OCI-LY7 (cell line): ENCODE data around the gene EIF5A. TPM values are rescaled to one million over a fixed set of nuclear protein-coding genes. Genes with fewer than 3 reads are reported as not detected.
"Not testable (repeated sequence)": the region's sequence is repeated elsewhere in the genome, so short reads cannot be mapped to it uniquely, and the experiment has no call there.

Experiments used
- BruUV-seq: library from RNA; stranded (reverse); fragments of 400-500 nt; replicated peaks from 2 replicates; lab custom pipeline; 2021; lab: Mats Ljungman, UMichigan
- CTCF ChIA-PET: fragments of 300-600 bp; sonication (Branson Sonifier 250); formaldehyde crosslinking; loops from one replicate; lab custom pipeline; 2022; ENCODE audit warnings: antibody characterized with exemption; ENCODE audit not compliant: unreplicated experiment; lab: Charles Lee
- POLR2A ChIA-PET: fragments of 300-600 bp; sonication (Branson Sonifier 250); formaldehyde crosslinking; loops from one replicate; lab custom pipeline; 2022; ENCODE audit warnings: antibody characterized with exemption; lab: Charles Lee
- DNase-seq: peaks from one replicate; pipeline ENCODE4 v3.0.0-alpha.2; 2015; ENCODE audit warnings: low spot score
- H2AFZ ChIP-seq: fragments of 200-600 bp; sonication (generic), shearing (Covaris generic); 2 replicates; pipeline ENCODE4 v1.6.1; 2014; ENCODE audit warnings: mild to moderate bottlenecking, antibody characterized with exemption, low read length, moderate library complexity
- H3K27ac ChIP-seq: fragments of 200-600 bp; sonication (generic); 2 replicates; pipeline ENCODE4 v1.5.1; 2014; ENCODE audit warnings: mixed run types, low read depth, mild to moderate bottlenecking, moderate library complexity, low read length, inconsistent platforms; ENCODE audit not compliant: poor library complexity, severe bottlenecking
- H3K36me3 ChIP-seq: fragments of 200-600 bp; sonication (generic); 2 replicates; pipeline ENCODE4 v1.6.1; 2014; ENCODE audit warnings: mild to moderate bottlenecking, antibody characterized with exemption, low read length, moderate library complexity, mixed read lengths; ENCODE audit not compliant: insufficient read depth
- H3K4me1 ChIP-seq: fragments of 200-600 bp; sonication (generic); 2 replicates; pipeline ENCODE4 v1.5.1; 2014; ENCODE audit warnings: mild to moderate bottlenecking, low read length; ENCODE audit not compliant: insufficient read depth, poor library complexity, severe bottlenecking
- H3K4me2 ChIP-seq: fragments of 200-600 bp; sonication (generic); 2 replicates; pipeline ENCODE4 v1.6.1; 2014; ENCODE audit warnings: mild to moderate bottlenecking, low read length
- H3K4me3 ChIP-seq: fragments of 200-600 bp; sonication (generic); 2 replicates; pipeline ENCODE4 v1.5.1; 2014; ENCODE audit warnings: mild to moderate bottlenecking, low read depth, low read length; ENCODE audit not compliant: poor library complexity, severe bottlenecking
- H3K79me2 ChIP-seq: fragments of 200-600 bp; sonication (generic); 2 replicates; pipeline ENCODE4 v1.6.1; 2016; ENCODE audit warnings: low read depth, mild to moderate bottlenecking, low read length, moderate library complexity, mixed read lengths; ENCODE audit not compliant: insufficient read depth
- H3K9me2 ChIP-seq: fragments of 200-600 bp; sonication (generic); 2 replicates; pipeline ENCODE4 v1.6.1; 2016; ENCODE audit warnings: mild to moderate bottlenecking, low read length, mixed read lengths; ENCODE audit not compliant: insufficient read depth
- H3K9me3 ChIP-seq: fragments of 200-600 bp; sonication (generic); 2 replicates; pipeline ENCODE4 v1.6.1; 2014; ENCODE audit warnings: mild to moderate bottlenecking, mixed run types, low read length, mixed read lengths
- H4K20me1 ChIP-seq: fragments of 200-600 bp; sonication (generic); 2 replicates; pipeline ENCODE4 v1.6.1; 2014; ENCODE audit warnings: mild to moderate bottlenecking, antibody characterized with exemption, low read length, moderate library complexity, mixed read lengths; ENCODE audit not compliant: insufficient read depth
- CTCF ChIP-seq: fragments of 200-600 bp; sonication (generic); conservative IDR thresholded peaks from 2 replicates; pipeline ENCODE4 v1.5.1; 2014; ENCODE audit warnings: mild to moderate bottlenecking, antibody characterized with exemption, low read length, moderate library complexity, mixed read lengths
- EZH2phosphoT487 ChIP-seq: fragments of 200-600 bp; sonication (generic); IDR thresholded peaks from 2 replicates; pipeline ENCODE4 v1.6.1; 2018; ENCODE audit warnings: low read depth, borderline replicate concordance, mild to moderate bottlenecking, mixed run types, antibody characterized with exemption, low read length, moderate library complexity, mixed read lengths
- intact Hi-C: fragments of 100-400 bp; cut with micrococcal nuclease; formaldehyde crosslinking; loops from one replicate; pipeline ENCODE4 v1.10.0; 2022; ENCODE audit not compliant: unreplicated experiment
- total RNA-seq, 2 experiments: library from RNA; depleted of rRNA in 1 of 2; stranded (reverse); fragments of >200 nt in 1 of 2; shearing (Covaris generic) in 1 of 2; gene quantifications; 2 replicates each; pipeline ENCODE4 v1.2.3, GENCODE V29; 2014 to 2022

Gene EIF5A
- total RNA-seq, 2 experiments from 2014 or later = 491 to 803 TPM

GRCh38 chr17:7336240-7337175 lies 29.1 kb downstream of the EIF5A start, which contains the start of gene ACAP1:
Gene ACAP1, plus strand, starts transcription at chr17:7336529. Its CDS starts 206 bp downstream, at chr17:7336735.
- TF ChIP-seq EZH2phosphoT487 (no peak), CTCF (no peak; the same call in 1 of the 2 replicates)
- intact Hi-C loops = loop anchor here (2.0 kb wide), 1 partner anchor 56 kb away; the partner anchor contains the start of gene SLC2A4
- ChIA-PET CTCF (interaction anchor here (0.5 to 1.1 kb wide), 4 partner anchors 12 to 27 kb away, joined by 3 to 5 read pairs (median 4); no protein-coding TSS in a partner anchor), POLR2A (interaction anchor here (0.5 to 1.9 kb wide), 14 partner anchors 8 to 140 kb away, joined by 3 to 8 read pairs (median 4); partner anchors contain the start of genes GPS2, SLC2A4, TMEM102 and TMEM256)
- H4K20me1 ChIP-seq = no peaks in the 10 kb centered on the region
- H3K4me2 ChIP-seq = peak within 1 kb of the TSS; percentile 99
- no peaks in the 10 kb centered on the region for H3K9me2 ChIP-seq
- peak within 1 kb of the TSS; percentile 79 for H3K27ac ChIP-seq
- peaks cover 24% of the 10 kb centered on the region for H3K79me2 ChIP-seq
- H3K4me1 ChIP-seq = peaks cover 52% of the 10 kb centered on the region
- peak within 1 kb of the TSS; percentile 78 for H3K4me3 ChIP-seq
- peaks cover 32% of the 10 kb centered on the region for H3K36me3 ChIP-seq
- no peaks in the 10 kb centered on the region for H3K9me3 ChIP-seq
- H2AFZ ChIP-seq = peak within 1 kb of the TSS; percentile 27; the same call in 1 of the 2 replicates
- peak; percentile 81 for DNase-seq
- TSS peak; percentile 76 for BruUV-seq

DNA sequence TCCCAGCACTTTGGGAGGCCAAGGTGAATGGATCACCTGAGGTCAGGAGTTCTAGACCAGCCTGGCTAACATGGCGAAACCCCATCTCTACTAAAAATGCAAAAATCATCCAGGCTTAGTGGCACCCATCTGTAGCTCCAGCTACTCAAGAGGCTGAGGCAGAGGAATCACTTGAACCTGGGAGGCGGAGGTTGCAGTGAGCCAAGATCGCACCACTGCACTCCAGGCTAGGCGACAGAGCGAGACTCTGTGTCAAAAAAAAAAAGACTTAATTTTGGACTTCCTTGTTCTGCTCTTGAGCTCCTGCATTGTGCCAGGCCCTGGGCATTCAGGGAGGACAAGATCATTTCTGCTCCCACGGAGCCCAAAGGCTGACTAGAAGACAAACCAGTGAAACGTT lies 30.2 kb downstream of the EIF5A start:
- H3K4me2 ChIP-seq = peak overlapping the region; percentile 99
- H3K36me3 ChIP-seq = peaks cover 41% of the 10 kb centered on the region
- peaks cover 24% of the 10 kb centered on the region for H3K79me2 ChIP-seq
- ChIA-PET CTCF (interaction anchor here (0.5 to 1.3 kb wide), 5 partner anchors 8 to 223 kb away, joined by 3 to 6 read pairs (median 4); partner anchors contain the start of gene NEURL4), POLR2A (interaction anchor here (1.1 to 1.9 kb wide), 9 partner anchors 8 to 138 kb away, joined by 3 to 8 read pairs (median 5); partner anchors contain the start of genes TMEM256 and TMEM95)
- not testable (repeated sequence) for H2AFZ ChIP-seq, BruUV-seq, DNase-seq, H3K9me3 ChIP-seq, H3K9me2 ChIP-seq, H4K20me1 ChIP-seq
- peak overlapping the region; percentile 78 for H3K4me3 ChIP-seq
- peak overlapping the region; percentile 79 for H3K27ac ChIP-seq
- intact Hi-C loops = loop anchor here (2.0 kb wide), 1 partner anchor 57 kb away; the partner anchor contains the start of gene SLC2A4
- H3K4me1 ChIP-seq = peaks cover 42% of the 10 kb centered on the region

GRCh38 chr17:7340179-7340578 lies 32.8 kb downstream of the EIF5A start:
- POLR2A ChIA-PET = no interaction called here
- Histone ChIP-seq H3K27ac (no peak overlapping the region), H3K36me3 (peaks cover 62% of the 10 kb centered on the region)

More at GRCh38 chr17:7340179-7340578, 32.8 kb downstream of the EIF5A start:
- TF ChIP-seq EZH2phosphoT487 (no peak), CTCF (no peak)
- H2AFZ ChIP-seq = no peak overlapping the region
- H3K4me3 ChIP-seq = no peak overlapping the region
- no TSS peak for BruUV-seq
- H3K9me2 ChIP-seq = no peaks in the 10 kb centered on the region
- intact Hi-C loops = no loop called here
- H3K79me2 ChIP-seq = peaks cover 24% of the 10 kb centered on the region
- H4K20me1 ChIP-seq = no peaks in the 10 kb centered on the region
- no peak for DNase-seq
- H3K4me2 ChIP-seq = no peak overlapping the region
- H3K4me1 ChIP-seq = peaks cover 32% of the 10 kb centered on the region
- CTCF ChIA-PET = no interaction called here
- no peaks in the 10 kb centered on the region for H3K9me3 ChIP-seq
